Fibroblast of the conjunctiva (primary cell): Measurements from ENCODE around the gene KLF18.
"Not testable (repeated sequence)": the region's sequence is repeated elsewhere in the genome, so short reads cannot be mapped to it uniquely, and the experiment has no call there.

Experiments
- DNase-seq: peaks from one replicate; pipeline ENCODE4 v3.0.0-alpha.2; 2010; ENCODE audit warnings: low read depth

KLF18 gene

DNA sequence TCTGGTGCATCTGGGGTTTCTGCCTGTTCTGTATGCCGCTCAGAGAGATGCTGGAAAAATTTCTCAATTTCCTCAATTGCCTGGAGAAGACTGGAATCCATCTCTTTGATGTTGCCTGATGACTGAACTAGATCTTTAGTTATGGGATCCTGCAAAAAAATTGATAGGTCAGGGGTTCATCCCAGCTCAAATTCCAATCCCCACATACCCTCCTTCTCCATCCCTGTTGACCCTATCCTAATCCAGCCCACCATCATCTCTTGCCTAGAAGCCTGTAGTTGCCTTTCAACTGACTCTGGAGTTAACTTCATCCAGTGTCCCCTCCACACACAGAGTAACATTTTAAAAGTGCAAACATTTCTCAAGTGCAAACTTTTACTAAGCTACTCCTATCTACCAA is at the start of gene KLF18:
Gene KLF18, minus strand, starts transcription at position 101 of the 400 bp plus-strand sequence. Its CDS starts 0 bp downstream, at position 101.
- DNase-seq, result no peak

GRCh38 chr1:44174630-44175029 is 33.2 kb upstream of the KLF18 start:
- DNase-seq, result no peak

- DNase-seq, result peak; percentile 5
Measured at GRCh38 chr1:44170281-44170823, 28.9 kb upstream of the KLF18 start.

GRCh38 chr1:44168520-44169098 is 27.2 kb upstream of the KLF18 start:
- no peak for DNase-seq

- DNase-seq, result no peak
Measured at GRCh38 chr1:44161546-44161945, 20.1 kb upstream of the KLF18 start.

DNA sequence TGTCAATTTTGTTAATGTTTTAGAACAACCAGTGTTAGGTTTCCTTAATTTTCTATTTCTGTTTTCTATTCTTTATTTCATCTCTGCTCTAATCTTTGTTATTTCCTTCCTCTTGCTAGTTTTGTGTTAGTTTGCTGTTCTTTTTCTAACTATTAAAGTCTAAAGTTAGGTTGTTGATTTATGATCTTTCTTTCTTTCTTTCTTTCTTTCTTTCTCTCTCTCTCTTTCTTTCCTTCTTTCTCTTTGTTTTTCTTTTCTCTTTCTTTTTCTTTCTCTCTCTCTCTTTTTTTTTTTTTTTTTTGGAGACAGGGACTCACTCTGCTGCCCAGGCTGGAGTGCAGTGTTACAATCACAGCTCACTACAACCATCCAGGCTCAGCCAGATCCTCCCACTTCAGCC is 17.4 kb upstream of the KLF18 start:
- DNase-seq, result no peak

DNA sequence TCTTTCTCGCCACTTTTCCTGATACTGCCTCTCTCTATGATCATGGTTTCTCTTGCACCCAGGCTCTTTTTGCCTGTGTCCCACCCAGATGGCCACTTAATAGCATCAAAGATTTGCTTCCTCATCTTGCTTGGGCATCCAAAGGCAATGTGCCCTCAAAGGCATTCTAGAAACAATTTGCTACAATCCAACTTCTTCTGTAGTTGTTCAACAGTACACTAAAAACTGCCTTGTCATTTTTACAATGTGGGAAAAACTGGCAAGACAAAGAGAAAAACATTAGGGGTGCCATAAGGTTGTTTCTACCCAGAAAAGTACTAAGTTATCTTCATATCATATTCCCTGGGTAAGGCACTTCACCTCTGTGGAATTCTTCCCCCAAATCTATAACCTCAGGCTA is 16.5 kb upstream of the KLF18 start:
- DNase-seq, result no peak

- peak; percentile 31 for DNase-seq
Measured at GRCh38 chr1:44154049-44154448, 12.6 kb upstream of the KLF18 start.

DNA sequence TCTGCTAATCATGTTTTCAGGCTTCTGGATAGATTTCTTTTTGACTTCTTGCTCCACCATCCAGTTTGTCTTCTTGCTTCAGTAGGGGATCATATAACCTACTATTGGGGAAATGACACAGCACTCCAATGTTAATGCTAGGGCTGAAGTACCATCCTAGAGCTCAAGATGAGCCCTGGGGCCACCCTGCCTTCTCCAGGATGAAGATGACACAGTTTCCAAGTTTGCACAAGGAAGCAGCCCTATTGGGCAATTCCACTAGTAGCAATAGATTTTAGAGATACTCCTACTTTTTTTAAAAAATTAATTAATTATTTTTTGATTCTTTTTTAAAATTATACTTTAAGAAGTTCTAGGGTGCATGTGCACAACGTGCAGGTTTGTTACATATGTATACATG is 11.3 kb upstream of the KLF18 start:
- DNase-seq, result no peak

GRCh38 chr1:44151808-44152207 is 10.4 kb upstream of the KLF18 start:
- DNase-seq, result no peak

DNA sequence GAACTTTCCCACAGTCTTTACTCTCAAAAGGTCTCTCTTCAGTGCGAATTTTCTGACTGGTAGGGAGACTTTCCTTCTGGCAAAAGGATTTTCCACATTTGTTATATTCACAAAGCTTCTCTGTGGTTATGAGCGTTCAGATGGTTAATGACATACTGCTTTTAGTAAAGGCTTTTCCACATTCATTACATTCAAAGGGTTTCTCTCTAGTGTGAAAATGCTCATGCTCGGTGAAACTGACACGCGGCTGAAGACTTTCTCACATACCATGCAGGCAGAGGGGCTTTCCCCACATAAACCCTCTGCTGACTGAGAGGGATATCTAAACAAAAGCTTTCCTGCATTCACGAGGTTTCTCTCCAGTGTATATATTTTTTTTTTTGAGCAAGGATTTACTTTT is 9.9 kb upstream of the KLF18 start:
- DNase-seq, result no peak

DNA sequence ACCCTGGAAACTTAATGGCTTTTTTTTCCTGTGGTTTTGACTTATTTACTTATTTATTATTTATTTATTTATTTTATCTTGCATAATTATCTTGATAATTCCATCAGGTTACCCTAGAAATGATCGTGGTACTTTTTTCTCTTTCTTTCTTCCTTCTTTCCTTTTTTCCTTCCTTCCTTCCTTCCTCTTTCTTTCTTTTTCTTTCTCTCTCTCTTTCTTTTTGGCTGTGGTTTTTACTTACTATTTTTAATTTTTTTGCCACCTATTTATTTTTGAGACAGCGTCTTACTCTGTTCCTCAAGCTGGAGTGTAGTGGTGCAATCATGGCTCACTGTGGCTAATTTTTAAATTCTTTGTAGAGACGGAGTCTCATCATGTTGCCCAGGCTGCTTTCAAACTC is 6.2 kb upstream of the KLF18 start:
- DNase-seq, result no peak

DNA sequence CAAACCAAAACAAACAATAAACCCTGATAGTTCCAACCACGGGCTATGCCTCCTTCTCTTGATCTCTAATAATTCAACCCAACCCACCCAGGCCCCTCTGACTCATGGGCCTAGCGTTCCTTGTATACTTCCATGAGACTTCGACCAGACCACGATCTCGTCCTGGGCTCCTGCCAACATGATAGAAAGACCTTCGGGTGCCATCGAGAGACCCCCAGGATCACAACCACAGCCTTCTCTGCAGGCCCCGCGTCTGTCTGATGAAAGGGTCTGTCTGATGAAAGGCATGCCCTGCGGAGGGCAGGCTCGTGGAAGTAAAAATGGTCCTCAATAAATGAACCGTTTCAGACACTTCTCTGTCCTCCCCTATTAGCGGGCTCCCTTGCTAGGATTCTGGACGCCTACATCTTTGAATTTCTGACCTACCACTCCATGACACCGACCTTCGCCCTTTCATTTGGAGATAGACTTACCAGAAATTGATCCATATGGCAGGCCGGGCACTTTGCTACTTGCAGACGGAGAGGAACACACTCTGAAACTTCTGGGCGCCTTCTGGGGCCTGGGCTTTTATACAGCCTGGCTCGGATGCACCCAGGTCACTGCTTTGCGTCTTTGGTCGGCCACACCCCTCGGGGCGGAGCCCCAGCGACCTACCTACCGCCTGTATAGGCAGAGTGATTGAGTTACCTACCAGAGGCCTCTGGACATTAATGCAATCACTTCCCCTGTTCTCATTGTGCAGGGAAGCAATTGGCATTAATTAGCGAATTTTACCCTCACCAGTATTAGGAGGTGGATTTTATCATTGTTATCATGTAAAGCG is 5.3 kb upstream of the KLF18 start:
- DNase-seq, result no peak

DNA sequence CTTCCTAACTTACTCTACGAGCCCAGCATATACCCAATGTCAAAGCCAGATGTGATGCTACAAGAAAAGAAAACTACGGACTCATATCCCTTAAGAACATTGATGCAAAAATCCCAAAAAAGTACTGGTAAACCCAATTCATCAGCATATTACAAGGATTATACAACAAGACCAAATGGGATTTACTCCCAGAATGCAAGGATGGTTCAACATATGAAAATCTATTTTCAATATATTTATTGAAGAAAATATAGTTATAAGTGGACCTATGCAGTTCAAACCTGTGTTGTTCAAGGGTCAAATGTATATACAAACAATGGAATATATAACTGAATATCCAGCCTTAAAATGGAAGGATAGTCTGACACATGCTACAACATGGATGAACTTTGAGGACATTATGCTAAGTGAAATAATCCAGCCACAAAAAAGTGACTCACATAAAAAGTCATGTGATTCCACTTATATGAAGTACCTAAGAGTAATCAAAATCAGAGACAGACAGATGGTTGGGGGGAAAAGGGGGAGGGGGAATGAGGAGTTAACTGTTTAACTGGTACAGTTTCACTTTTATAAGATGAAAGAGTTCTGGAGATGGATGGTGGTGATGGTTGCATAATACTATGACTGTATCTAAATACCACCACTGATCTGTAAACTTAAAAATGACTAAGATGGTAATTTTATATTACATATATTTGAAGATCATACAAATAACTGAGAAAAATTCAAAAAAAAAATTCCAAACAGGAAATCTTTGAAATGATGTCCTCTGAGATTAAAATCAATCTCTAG is 3.7 kb upstream of the KLF18 start:
- no peak for DNase-seq

- not testable (repeated sequence) for DNase-seq
Measured at GRCh38 chr1:44139565-44139964, 1.9 kb downstream of the KLF18 start.

- DNase-seq, result no peak
Measured at GRCh38 chr1:44138239-44138638, 3.2 kb downstream of the KLF18 start.

- DNase-seq, result no peak
Measured at GRCh38 chr1:44135886-44136285, 5.5 kb downstream of the KLF18 start.

DNA sequence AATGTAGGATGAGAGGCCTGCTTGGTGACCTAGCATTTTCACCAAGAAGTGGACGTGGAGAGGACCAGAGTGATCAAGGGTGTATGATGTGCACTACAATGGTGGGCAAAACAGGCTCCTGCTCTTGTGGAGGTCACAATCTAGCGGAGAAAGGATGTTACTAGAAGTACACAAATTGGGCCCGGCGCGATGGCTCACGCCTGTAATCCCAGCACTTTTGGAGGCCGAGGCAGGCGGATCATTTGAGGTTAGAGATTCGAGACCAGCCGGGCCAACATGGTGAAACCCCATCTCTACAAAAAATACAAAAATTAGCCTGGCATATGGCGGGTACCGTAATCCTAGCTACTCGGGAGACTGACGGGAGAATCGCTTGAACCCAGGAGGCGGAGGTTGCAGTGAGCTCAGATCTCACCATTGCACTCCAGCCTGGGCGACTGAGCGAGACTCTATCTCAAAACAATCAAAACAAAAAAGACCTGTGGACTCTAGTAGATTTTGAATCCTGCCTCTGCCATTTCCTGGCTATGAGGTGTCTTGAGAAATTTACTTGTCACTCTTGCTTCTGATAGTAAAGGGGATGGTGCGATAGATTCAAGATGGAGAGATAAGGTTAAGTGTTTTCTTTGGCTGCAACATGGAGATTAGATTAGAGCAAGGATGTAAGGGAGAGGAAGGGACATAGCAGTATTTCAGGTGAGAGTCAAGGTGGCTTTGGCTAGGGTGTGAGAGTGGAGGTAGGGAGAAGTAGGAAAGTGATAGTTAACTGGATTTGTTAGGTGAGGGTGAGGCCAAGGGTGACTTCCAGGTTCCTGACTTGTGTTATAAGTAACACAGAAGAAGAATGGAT is 7.1 kb downstream of the KLF18 start:
- DNase-seq, result no peak

- no peak for DNase-seq
Measured at GRCh38 chr1:44131411-44131810, 10.0 kb downstream of the KLF18 start.

- no peak for DNase-seq
Measured at GRCh38 chr1:44129616-44130500, 11.6 kb downstream of the KLF18 start.
